SHP77 treated with DMSO at 0.1 percent for 48 hours (cell line): Measurements from ENCODE around the gene GRIK1.

Source experiments
- DNase-seq: peaks from one replicate; lab custom pipeline; 2025; lab: John Stamatoyannopoulos, UW

Gene GRIK1

DNA sequence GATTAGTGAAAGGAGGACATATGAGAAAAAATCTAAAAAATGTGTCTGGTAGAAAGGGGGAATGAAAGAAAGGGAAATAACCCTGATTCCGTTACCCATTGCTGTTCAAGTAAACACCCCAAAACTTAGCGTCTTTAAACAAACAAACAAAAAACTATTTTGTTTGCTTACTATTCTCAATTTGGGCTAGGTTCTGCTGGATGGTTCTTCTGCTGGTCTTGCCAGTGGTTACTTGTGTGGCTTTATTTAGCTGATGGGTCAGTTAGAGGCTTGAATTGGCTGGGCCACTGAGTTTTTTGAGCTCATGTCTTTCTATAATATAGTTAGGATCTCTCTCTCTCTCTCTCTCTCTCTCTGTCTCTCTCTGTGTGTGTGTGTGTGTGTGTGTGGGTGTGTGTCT, 112.1 kb downstream of the GRIK1 start:
- DNase-seq = no peak

DNA sequence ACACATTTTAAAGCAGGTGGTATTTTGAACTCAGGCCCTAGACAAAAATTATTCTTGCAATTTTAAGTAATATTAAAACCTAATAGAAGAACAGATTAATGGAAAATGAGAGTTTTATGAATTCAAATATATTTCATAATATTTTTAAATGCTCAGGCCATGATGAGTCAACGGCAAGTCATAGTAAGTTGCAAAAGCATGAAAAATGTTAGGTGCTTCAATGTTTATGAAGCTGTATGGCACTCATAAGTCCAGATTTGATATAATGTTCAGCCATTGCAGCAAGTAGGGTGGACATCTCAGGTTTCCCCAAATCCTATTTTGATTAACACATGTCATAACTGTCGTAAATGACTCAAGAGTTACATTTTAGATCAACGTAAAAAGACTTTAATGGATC, 112.6 kb downstream of the GRIK1 start:
- DNase-seq = no peak

DNA sequence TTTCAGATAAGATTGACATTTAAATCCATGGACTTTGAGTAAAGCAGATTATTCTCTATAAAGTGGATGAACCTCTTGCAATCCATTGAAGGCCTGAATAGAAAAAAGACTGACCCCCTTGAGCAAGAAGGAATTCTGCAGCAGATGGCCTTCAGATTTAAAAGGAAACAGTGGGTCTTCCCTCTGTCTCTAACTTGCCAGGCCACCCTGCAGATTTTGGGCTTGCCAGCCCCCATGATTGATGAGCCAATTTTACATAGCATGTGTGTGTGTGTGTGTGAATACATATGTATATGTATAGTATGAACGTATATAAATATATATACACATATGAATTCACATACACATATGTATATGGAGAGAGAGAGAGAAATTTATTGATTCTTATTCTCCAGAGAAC, 113.4 kb downstream of the GRIK1 start:
- DNase-seq = no peak

DNA sequence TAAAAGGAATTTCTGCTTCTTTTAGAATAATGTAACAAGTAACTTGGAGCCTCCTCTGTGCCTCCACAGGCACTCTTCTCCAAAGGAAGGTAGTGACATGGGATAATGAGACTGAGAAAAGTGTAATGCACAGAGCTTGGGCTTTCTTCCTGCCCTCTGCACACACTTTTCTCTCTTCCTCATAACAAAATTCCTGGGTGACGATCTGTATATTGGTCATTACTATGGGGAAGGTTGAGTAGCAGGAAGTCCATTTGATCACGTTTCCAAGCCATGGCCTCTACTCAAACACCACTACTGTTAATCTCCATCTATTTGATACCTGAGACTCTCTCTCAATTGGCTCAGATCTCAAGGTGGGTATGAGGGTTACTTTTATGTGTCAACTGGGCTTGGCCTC, 113.9 kb downstream of the GRIK1 start:
- DNase-seq = no peak

DNA sequence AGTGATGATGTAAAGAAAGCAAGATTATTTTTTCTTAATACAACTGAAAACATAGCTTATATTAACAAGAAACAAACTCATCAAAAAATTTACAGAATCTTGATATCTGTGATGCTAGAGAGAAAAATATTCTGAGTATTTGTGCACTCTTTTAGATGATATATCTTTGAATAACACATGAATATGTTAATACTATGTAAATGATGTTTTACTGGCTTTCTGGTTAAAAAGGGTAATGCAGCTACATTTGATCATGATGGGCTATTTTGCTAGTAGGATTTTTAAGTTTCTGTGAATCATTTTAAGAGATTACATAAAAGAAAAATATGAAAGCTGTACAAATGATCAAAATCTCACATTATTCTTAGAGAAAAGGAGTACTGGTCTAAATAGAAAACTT, 114.5 kb downstream of the GRIK1 start:
- DNase-seq = no peak

DNA sequence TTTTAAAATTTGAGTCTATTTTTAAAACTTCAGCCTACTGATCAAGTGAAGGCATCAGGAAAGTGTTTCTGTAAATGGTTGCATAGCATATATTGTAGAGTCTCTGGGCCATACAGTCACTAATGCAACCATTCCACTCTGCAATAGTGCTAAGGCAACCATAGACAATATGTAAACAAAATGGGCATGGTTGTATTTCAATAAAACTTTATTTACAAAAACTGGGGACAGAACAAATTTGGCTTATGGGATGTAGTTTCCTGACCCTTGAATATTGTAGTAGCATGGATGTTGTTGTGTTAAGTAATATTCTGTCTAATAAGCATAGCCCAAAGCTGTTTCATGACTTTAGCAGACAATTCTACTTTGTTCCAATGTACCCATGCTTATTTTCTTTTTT, 117.7 kb downstream of the GRIK1 start:
- DNase-seq = no peak

DNA sequence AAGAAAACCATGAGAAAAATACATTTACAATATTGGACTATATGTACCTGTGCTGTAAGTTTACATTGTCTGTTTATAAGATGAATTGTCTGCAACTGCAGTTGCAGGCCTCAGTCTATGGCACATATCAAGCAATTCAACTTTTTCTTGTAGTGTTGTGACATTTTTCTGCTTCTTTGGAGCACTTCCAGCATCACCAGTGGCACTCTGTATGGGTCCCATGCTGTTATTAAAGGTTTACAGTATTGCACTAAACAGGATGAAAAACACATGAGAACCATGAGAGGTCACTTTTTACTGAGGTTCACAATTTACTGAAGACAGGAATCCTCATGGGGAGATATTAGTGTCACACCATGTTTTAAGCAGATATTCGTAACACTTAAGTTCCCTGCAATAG, 118.6 kb downstream of the GRIK1 start:
- no peak for DNase-seq

DNA sequence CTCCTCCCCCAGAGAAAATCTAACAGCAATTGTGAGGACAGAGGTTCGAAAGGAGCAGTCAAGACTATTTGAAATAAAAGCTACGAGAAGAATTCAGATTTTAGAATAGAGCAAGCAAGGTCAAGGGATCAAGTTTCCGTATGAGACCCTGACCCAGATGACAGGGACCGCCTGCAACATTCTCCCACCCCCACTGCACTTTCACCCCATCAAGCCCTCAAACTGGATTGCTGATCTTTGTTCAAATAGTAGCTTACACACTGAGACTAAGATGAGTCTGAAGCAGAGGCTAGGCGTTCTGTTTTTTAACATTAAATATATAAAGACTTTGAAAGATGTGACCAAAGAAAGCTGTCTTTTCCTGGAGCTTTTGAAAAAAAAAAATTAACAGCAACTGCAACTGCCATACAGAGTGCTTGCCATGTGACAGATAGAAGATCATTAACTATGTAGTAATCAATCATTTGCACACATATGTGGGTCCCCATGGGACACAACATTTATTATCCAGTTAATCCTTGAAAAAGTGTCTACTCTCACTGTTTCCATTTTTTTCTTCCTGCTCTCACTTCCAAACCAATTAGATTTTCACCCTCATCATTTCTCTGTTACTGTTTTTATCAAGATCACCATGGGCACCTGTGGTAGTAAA, 120.0 kb downstream of the GRIK1 start:
- DNase-seq = no peak

DNA sequence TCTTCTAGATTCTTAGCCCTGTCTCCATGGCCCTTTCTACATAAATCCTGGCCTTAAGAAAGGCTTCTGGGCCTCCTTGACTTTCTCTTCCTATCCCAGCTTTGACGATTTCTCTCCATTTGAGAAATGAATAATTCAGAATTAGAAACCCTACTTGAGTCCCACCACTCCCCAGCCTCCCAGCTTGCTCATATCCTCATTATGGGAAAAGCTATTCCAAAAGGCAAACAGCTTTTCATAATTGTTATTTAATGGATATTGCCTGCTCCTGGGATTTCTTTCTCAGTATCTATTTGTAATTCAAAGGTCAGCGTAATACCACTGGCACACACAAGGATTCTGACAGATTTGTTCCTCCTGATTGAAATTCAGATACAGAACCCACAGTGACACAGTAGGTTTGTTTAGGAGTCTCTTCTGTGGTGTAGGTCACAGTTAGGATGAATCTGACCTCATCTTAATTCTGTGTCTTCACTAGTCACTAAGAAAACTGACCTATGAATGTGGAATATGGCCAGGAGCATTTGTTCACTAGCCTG, 121.3 kb downstream of the GRIK1 start:
- DNase-seq = no peak

DNA sequence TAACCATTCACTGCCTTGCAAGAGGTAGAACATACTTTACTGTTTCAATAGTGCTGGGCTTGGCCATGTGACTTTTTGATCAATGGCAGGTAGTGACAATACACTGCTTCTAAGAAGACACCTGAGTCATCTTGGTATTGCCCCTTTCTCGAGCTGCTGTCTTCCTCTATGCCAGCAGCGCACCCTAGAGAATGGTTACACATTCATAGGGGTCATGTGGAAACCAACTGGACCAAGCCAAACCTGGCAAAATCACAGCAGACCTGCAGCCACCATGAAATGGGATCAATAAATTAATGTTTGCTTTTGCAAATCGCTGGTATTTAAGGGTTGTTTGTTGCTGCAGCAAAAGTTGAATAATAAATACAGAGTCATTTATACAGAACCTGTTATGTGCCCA, 122.3 kb downstream of the GRIK1 start:
- no peak for DNase-seq

DNA sequence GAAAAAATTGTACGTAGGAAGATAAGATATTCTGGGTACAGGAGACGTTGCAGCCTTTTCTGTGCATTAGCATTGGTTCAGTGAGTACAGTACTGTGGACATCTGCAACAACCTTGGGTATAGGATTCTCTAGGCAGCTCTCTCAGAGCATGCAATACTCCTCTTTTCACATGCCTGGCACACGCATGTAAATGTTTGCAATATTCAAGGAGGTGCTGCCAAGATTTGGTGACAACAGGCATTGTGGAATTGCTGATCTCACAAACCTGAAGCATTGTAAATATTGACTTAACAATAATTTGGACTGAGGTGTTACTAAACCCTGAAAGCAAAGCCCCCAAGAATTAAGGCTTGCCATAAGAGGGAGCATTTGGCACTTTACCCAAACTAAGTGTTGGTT, 126.8 kb downstream of the GRIK1 start:
- DNase-seq = no peak

DNA sequence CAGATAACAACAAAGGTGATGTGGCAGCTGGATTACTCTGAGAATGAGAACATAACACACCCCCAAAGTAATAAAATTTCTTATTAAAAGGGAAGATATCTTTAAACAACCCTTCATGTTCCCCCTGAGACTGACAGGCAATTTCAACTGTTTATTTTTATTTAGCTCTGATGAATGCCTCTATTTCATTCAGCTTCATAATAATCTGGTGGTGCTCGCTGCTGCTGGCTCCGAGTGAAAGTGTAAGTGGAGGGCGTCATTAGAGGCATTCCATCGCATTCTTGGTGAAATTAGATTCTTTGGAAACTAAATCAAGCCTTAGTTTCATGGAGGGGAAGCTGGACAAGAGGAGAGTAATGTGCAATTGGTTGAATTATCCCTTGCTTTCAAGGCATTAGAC, 128.9 kb downstream of the GRIK1 start:
- no peak for DNase-seq

DNA sequence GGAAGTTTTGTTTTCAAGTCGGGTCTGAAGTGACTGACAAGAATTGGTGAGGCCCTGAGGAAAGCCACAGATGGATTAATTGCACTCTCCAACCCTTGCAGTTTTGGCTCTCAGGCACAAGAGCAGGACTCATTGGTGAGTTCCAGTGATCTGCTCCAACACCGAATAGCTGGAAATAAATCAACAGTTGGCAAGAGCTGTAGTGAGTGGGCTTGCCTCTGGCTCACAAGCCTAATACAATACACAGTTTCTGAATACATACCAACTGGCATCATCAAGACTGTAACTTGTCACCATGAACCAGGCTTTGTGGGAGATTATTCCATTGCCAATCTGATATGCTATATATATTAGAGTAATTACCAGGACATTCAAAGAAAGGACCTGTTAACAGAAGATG, 131.6 kb downstream of the GRIK1 start:
- DNase-seq = no peak

DNA sequence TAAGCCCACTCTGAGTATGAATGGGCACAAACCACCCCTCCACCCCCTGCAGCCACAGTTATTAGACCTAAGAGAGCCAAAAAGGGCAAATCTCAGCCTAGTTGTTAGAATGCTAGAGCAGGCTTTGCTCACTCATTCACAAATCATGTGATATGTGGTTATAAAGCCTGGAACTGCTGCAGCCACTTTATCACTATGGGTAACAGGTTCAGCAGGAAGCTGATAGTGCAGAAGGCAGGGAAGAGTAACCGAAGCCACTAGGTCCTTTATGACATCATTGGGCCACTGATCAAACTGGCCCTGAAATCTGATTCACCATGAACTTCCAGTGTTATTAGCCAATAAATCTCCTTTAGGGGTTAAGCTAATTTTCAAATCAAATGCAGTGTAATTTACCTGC, 134.7 kb downstream of the GRIK1 start:
- no peak for DNase-seq

DNA sequence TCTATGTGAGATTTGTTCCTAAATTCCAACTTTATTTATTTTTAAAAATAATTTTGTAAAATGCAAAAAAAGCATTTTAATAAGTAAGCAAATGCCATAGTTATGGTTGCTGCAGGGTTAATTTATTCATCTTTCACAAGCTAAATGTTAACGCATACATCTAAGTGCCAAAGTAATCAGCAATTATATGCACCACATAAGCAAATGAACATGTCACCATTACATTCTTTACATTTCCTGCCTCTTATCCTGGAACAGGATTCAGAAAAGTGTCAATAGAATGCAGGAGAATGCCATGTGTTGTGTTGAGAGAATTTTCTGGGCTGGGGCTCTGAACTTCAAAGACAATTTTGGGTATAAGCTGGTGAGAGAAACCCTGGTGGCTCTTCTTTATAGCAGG, 136.6 kb downstream of the GRIK1 start:
- DNase-seq = no peak

DNA sequence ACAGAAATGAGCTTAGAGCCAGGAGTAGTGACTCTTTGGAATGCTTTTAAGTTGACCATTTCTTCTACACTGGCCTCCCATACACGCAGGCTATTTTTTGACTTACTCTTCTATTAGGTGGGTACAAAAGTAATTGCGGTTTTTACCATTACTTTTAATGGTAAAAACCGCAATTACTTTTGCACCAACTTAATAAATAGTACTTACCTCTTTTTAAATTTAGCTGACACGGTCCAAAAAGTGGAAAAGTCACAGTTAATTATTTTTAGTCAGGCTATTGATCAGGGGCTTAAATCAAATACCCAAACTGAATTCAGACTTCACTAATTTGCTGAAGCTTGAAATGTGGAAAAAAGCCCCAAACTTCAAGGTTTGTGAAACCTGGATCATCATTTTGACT, 138.7 kb downstream of the GRIK1 start:
- no peak for DNase-seq

DNA sequence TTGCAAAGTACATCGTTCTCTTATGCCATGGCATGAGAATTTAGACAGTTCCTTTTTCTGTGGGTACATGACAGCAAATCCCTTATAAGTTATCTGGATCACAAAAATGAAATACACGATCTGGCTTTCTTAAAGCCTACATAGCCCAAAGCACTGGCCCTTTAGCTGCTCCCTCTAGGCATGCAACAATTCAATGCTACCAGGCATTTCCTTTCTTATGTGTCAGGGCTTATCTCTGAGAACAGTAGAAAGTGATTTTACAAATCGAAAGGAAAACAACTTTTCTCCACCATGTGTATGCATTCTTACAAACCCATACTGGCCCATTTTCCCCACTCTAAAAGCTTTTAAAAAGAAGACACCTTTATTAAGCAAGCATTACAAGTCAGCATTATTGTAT, 139.7 kb downstream of the GRIK1 start:
- no peak for DNase-seq

DNA sequence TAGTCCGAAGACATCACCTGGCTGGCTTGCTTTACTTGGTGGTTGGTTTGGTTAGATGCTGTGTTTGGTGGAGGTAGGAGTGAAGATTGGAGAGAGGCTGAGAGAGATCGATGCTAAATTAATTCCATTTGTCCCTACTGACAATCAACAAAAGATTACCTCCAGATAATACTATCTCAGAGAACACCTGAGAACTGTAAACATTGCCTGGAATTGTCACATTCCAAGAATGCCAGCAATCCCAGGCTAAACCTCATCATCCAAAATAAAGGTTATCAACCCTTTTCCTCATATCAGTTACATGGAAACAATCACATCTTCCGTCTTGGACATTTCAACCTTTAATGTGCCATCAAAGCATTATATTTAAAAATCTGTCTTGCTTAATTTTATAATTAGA, 141.0 kb downstream of the GRIK1 start:
- DNase-seq = no peak

DNA sequence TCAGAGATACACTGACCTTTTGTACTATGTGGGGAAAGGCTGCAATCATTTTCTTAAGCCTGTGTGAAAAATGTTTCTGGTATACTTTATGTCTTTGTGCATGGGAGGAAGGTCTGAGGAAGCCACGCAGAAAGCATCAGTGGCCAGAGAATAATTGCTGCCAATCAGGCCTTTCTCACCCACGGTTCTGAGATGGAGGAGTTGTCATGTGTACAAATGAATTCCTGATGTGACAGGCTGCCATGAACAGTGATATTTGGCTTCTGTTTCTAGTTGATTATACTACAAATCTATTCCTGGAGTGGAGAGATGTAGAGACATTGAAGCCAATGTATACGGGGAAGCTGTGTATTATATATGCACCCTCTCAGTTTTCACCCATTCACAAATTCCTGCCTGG, 142.6 kb downstream of the GRIK1 start:
- no peak for DNase-seq

DNA sequence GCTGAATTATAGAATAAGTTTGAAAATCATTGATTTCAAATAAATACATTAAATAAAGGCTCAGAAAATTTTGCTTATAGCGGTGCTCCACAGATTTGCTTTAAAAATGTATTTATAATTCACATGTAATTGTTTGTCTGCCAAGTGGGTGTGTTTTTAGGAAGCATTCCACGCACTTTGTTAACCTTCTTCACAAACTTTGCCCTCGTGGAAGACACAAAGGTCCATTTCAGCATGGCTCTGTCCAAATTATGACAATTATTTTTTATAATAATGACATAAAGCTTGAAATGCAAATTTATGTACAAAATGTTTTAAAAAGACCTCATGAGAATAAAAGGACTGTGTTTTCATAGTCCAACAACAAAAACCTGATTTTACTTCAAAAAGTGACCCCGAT, 146.1 kb downstream of the GRIK1 start:
- no peak for DNase-seq

DNA sequence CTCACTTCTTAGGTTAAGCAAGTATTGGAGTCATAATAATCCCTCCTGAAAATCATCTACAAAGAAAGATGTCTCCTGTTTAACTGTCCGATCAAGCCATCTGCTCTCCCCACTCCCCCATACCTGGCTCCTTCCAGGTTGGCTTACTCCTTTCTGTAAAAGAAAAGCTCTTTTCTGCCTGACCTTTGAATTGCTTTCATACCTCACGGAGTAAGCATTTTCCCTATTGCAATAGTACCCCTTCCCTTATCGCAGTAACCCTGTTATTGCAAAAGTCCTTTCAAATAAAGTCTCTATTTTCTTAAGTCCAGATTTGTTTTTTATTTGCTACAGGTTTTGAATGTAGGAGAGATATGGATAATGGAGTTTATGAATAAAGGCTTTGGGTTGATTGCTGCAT, 150.4 kb downstream of the GRIK1 start:
- no peak for DNase-seq

DNA sequence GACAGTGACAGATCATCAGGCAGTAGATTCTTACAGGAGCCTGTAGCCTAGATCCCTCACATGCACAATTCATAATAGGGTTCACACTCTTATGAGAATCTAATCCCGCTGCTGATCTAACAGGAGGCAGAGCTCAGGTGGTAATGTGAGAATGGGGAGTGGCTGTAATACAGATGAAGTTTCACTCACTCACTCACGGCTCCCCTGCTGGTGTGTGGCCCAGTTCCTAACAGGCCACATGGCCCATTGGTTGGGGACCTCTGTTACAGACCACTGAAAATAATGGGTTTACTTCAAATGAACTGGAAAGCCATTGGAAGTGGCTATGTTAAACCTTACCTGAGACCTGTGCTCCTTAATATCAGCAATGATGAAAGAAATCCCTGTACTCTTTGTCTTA, 151.0 kb downstream of the GRIK1 start:
- DNase-seq = no peak

DNA sequence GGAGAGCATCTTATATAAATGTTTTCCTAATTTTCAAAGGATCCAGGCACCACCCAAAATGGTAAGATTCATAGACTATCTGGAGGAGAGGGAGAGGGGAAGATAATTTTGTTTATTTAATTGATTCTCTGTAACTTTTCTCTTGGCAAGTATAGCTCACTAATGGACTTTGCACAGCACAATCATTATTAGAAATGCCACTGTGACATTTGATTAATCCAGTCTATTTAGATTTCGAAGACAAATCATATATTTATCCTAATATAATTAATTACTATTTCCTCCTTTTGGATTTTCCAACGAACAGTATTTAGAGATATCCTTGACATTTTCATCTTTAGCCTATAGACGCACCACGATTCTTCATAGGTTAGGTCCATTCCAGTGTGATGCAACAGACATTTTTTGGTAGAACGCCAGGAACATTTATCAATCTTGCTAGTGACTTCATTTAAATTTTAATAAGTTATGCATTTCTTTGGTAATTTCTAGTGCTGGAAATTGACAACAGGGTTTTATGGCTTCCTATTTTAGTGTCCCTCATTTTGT, 152.4 kb downstream of the GRIK1 start:
- DNase-seq = no peak
